SK-N-SH treated with all-trans-retinoic acid at 6 μM for 48 hours (cell line): ENCODE measurements around the gene ABCB1.
"Not testable (repeated sequence)": the region's sequence is repeated elsewhere in the genome, so short reads cannot be mapped to it uniquely, and the experiment has no call there.

ENCODE experiments used
- ATAC-seq: fragments of 200-7000 bp; cut with Tn5 transposase; 3 replicates; pipeline ENCODE4 v1.9.1; 2020; ENCODE audit warnings: mild to moderate bottlenecking, moderate library complexity
- ARNTL ChIP-seq: fragments of 450-650 bp; formaldehyde crosslinking; IDR thresholded peaks from 2 replicates; pipeline ENCODE4 v1.5.0; 2020; ENCODE audit warnings: low read depth, mild to moderate bottlenecking, moderate library complexity, borderline replicate concordance
- BACH2 ChIP-seq: fragments of 250-450 bp; sonication (Bioruptor Pico); IDR thresholded peaks from 2 replicates; pipeline ENCODE4 v1.9.0; 2021; ENCODE audit warnings: mild to moderate bottlenecking, borderline replicate concordance
- CREB5 ChIP-seq: fragments of 250-450 bp; sonication (Bioruptor Pico); IDR thresholded peaks from 2 replicates; pipeline ENCODE4 v1.5.1; 2020; ENCODE audit warnings: low read depth, mild to moderate bottlenecking, moderate library complexity
- CSDC2 ChIP-seq: fragments of 250-450 bp; sonication (Bioruptor Pico); IDR thresholded peaks from 2 replicates; pipeline ENCODE4 v1.5.0; 2020; ENCODE audit warnings: mild to moderate bottlenecking, moderate library complexity
- CSRNP3 ChIP-seq: fragments of 250-450 bp; sonication (Bioruptor Pico); IDR thresholded peaks from 2 replicates; pipeline ENCODE4 v1.5.1; 2021; ENCODE audit warnings: mild to moderate bottlenecking, moderate library complexity
- ESRRG ChIP-seq: fragments of 250-450 bp; sonication (Bioruptor Pico); IDR thresholded peaks from 2 replicates; pipeline ENCODE4 v1.6.1; 2021; ENCODE audit warnings: mild to moderate bottlenecking
- GLIS3 ChIP-seq: fragments of 250-450 bp; sonication (Bioruptor Pico); IDR thresholded peaks from 2 replicates; pipeline ENCODE4 v1.5.0; 2020; ENCODE audit warnings: mild to moderate bottlenecking, moderate library complexity
- ISL1 ChIP-seq: fragments of 250-450 bp; sonication (Bioruptor Pico); IDR thresholded peaks from 2 replicates; pipeline ENCODE4 v2.1.2; 2022; ENCODE audit warnings: mild to moderate bottlenecking, moderate library complexity
- OSR1 ChIP-seq: fragments of 250-450 bp; sonication (Bioruptor Pico); IDR thresholded peaks from 2 replicates; pipeline ENCODE4 v1.8.0; 2022; ENCODE audit warnings: moderate library complexity, mild to moderate bottlenecking, inconsistent platforms
- PATZ1 ChIP-seq: fragments of 250-450 bp; sonication (Bioruptor Pico); IDR thresholded peaks from 2 replicates; pipeline ENCODE4 v1.8.0; 2020; ENCODE audit warnings: mild to moderate bottlenecking, moderate library complexity, borderline replicate concordance
- RARB ChIP-seq: fragments of 250-450 bp; sonication (Bioruptor Pico); IDR thresholded peaks from 2 replicates; pipeline ENCODE4 v1.8.0; 2021; ENCODE audit warnings: mild to moderate bottlenecking, moderate library complexity
- TOX ChIP-seq: fragments of 250-450 bp; sonication (Bioruptor Pico); IDR thresholded peaks from 2 replicates; pipeline ENCODE4 v1.8.0; 2021; ENCODE audit warnings: mild to moderate bottlenecking, moderate library complexity, borderline replicate concordance
- TSHZ2 ChIP-seq: fragments of 250-450 bp; sonication (Bioruptor Pico); IDR thresholded peaks from 2 replicates; pipeline ENCODE4 v1.5.0; 2020; ENCODE audit warnings: mild to moderate bottlenecking, moderate library complexity
- ZFP3 ChIP-seq: fragments of 250-450 bp; sonication (Bioruptor Pico); IDR thresholded peaks from 2 replicates; pipeline ENCODE4 v1.5.0; 2020; ENCODE audit warnings: mild to moderate bottlenecking, moderate library complexity
- ZFP30 ChIP-seq: fragments of 450-650 bp; formaldehyde crosslinking; IDR thresholded peaks from 2 replicates; pipeline ENCODE4 v1.5.0; 2022; ENCODE audit warnings: mild to moderate bottlenecking, moderate library complexity
- ZNF565 ChIP-seq: fragments of 450-650 bp; formaldehyde crosslinking; conservative IDR thresholded peaks from 2 replicates; pipeline ENCODE4 v1.5.0; 2020; ENCODE audit warnings: low read depth, mild to moderate bottlenecking, moderate library complexity
- ZNF70 ChIP-seq: fragments of 450-650 bp; formaldehyde crosslinking; IDR thresholded peaks from 2 replicates; pipeline ENCODE4 v1.5.0; 2020; ENCODE audit warnings: mild to moderate bottlenecking, moderate library complexity
- ZNF8 ChIP-seq: fragments of 450-650 bp; formaldehyde crosslinking; IDR thresholded peaks from 2 replicates; pipeline ENCODE4 v1.5.0; 2020; ENCODE audit warnings: mild to moderate bottlenecking, moderate library complexity

Gene ABCB1

GRCh38 chr7:87471473-87471872 is 129.2 kb downstream of the ABCB1 start:
- TF ChIP-seq TOX (CRISPR knock-in tag): no peak
- no peak for TF ChIP-seq GLIS3 (CRISPR knock-in tag)
- TF ChIP-seq PATZ1 (CRISPR knock-in tag): no peak
- TF ChIP-seq ZNF565 (CRISPR knock-in tag): no peak
- no peak for TF ChIP-seq ARNTL (CRISPR knock-in tag)
- TF ChIP-seq CREB5 (CRISPR knock-in tag): no peak
- no peak for TF ChIP-seq OSR1 (CRISPR knock-in tag)
- no peak for TF ChIP-seq ZNF8 (CRISPR knock-in tag)
- TF ChIP-seq ZFP30: no peak
- no peak for TF ChIP-seq BACH2 (CRISPR knock-in tag)
- no peak for TF ChIP-seq RARB (CRISPR knock-in tag)
- no peak for TF ChIP-seq ISL1 (CRISPR knock-in tag)
- ATAC-seq: no peak

- ATAC-seq: not testable (repeated sequence)
Measured at GRCh38 chr7:87469204-87469603, 131.5 kb downstream of the ABCB1 start.

GRCh38 chr7:87465534-87465880 is 135.2 kb downstream of the ABCB1 start:
- ATAC-seq: not testable (repeated sequence)

GRCh38 chr7:87464830-87465533 is 135.7 kb downstream of the ABCB1 start:
- ATAC-seq: not testable (repeated sequence)

- TF ChIP-seq ISL1 (CRISPR knock-in tag) (no peak), ZNF8 (CRISPR knock-in tag) (no peak), TOX (CRISPR knock-in tag) (no peak), GLIS3 (CRISPR knock-in tag) (no peak), ZFP30 (no peak), ARNTL (CRISPR knock-in tag) (no peak), OSR1 (CRISPR knock-in tag) (no peak), CREB5 (CRISPR knock-in tag) (no peak), ZFP3 (CRISPR knock-in tag) (no peak), TSHZ2 (no peak)
- no peak for ATAC-seq
Measured at GRCh38 chr7:87463982-87464381, 136.7 kb downstream of the ABCB1 start.

GRCh38 chr7:87460444-87460843 is 140.2 kb downstream of the ABCB1 start:
- ATAC-seq: not testable (repeated sequence)

- no peak for ATAC-seq
- TF ChIP-seq CSDC2 (CRISPR knock-in tag) (no peak), BACH2 (CRISPR knock-in tag) (no peak), PATZ1 (CRISPR knock-in tag) (no peak), RARB (CRISPR knock-in tag) (no peak), TOX (CRISPR knock-in tag) (no peak), ZNF565 (CRISPR knock-in tag) (no peak), ISL1 (CRISPR knock-in tag) (no peak), CSRNP3 (CRISPR knock-in tag) (no peak), ZNF70 (CRISPR knock-in tag) (no peak), ESRRG (no peak), ZFP30 (no peak)
Measured at GRCh38 chr7:87459941-87460340, 140.7 kb downstream of the ABCB1 start.
